GM12878 (cell line): ENCODE measurements around the gene SYS1. TPM values are rescaled to one million over a fixed set of nuclear protein-coding genes. Genes with fewer than 3 reads are reported as not detected.

ENCODE experiments used
- ASH2L ChIP-seq: fragments of 300-600, 200-600 bp; sonication (generic); IDR thresholded peaks from 2 replicates; pipeline ENCODE4 v1.6.1; 2017; ENCODE audit warnings: low read depth, mild to moderate bottlenecking, borderline replicate concordance
- BCL11A ChIP-seq: IDR thresholded peaks from 2 replicates; pipeline ENCODE4 v1.6.1; 2011; ENCODE audit warnings: low read depth, low read length
- CBX3 ChIP-seq: fragments of 200-600 bp; sonication (generic); IDR thresholded peaks from 2 replicates; pipeline ENCODE4 v1.6.1; 2016; ENCODE audit warnings: low read depth, borderline replicate concordance
- CUX1 ChIP-seq: IDR thresholded peaks from 2 replicates; pipeline ENCODE4 v1.6.1; 2012; ENCODE audit warnings: improper control_type of control experiment, low read depth, low read length; ENCODE audit not compliant: insufficient replicate concordance
- ELK1 ChIP-seq: IDR thresholded peaks from 2 replicates; pipeline ENCODE4 v1.6.1; 2012; ENCODE audit warnings: low read depth, low read length, improper control_type of control experiment
- EP300 ChIP-seq, 2 experiments: fragments of 150-350 bp in 1 of 2; IDR thresholded peaks; 2 replicates each; pipeline ENCODE4 v1.6.1; 2011 to 2012; ENCODE audit warnings: low read depth in 2 of 2, low read length in 2 of 2, borderline replicate concordance in 1 of 2, improper control_type of control experiment in 1 of 2, inconsistent platforms in 1 of 2; ENCODE audit not compliant: control insufficient read depth in 1 of 2
- GABPA ChIP-seq: IDR thresholded peaks from 2 replicates; pipeline ENCODE4 v1.6.1; 2014; ENCODE audit warnings: antibody characterized with exemption, low read depth, mild to moderate bottlenecking, inconsistent platforms
- JUNB ChIP-seq: IDR thresholded peaks from 2 replicates; pipeline ENCODE4 v1.6.1; 2016; ENCODE audit warnings: antibody characterized with exemption, mild to moderate bottlenecking
- MEF2A ChIP-seq: IDR thresholded peaks from 2 replicates; pipeline ENCODE4 v1.6.1; 2011; ENCODE audit warnings: low read depth, mild to moderate bottlenecking, low read length, moderate library complexity; ENCODE audit not compliant: insufficient read depth
- MTA3 ChIP-seq: IDR thresholded peaks from 2 replicates; pipeline ENCODE4 v1.6.1; 2012; ENCODE audit warnings: low read length, inconsistent platforms, borderline replicate concordance
- RELB ChIP-seq: fragments of 450-650 bp; IDR thresholded peaks from 2 replicates; pipeline ENCODE4 v1.6.1; 2017; ENCODE audit warnings: low read depth, mild to moderate bottlenecking, moderate library complexity
- RUNX3 ChIP-seq: IDR thresholded peaks from 2 replicates; pipeline ENCODE4 v1.6.1; 2012; ENCODE audit warnings: low read length, inconsistent platforms
- USF1 ChIP-seq: IDR thresholded peaks from 2 replicates; pipeline ENCODE4 v1.6.1; 2011; ENCODE audit warnings: borderline replicate concordance, low read depth, mild to moderate bottlenecking, moderate library complexity, mixed read lengths, low read length; ENCODE audit not compliant: insufficient read depth; ENCODE audit errors: extremely low read length
- YBX1 ChIP-seq: fragments of 450-650 bp; IDR thresholded peaks from 2 replicates; pipeline ENCODE4 v1.6.1; 2016; ENCODE audit warnings: antibody characterized with exemption
- ZBED1 ChIP-seq: IDR thresholded peaks from 2 replicates; pipeline ENCODE4 v1.6.1; 2016; ENCODE audit warnings: borderline replicate concordance
- ZBTB4 ChIP-seq: fragments of 450-650 bp; formaldehyde crosslinking; IDR thresholded peaks from 2 replicates; pipeline ENCODE4 v1.4.0; 2022; ENCODE audit warnings: mild to moderate bottlenecking, moderate library complexity
- polyA plus RNA-seq, 11 experiments: library from polyadenylated mRNA; depleted of rRNA in 4 of 11; unstranded in 6 of 11; stranded (reverse) in 5 of 11; fragments of >200 nt; fragmentation: Nextera tagmentation in 4 of 11; fragmentation: Illumina TruSeq in 1 of 11; extraction: Ambion mirVana in 4 of 11; extraction: Trizol in 1 of 11; gene quantifications; 1 replicate in 1 of 11; 2 replicates in 10 of 11; pipeline versions ENCODE4 v1.2.1 to v1.2.3, GENCODE V29; 2011 to 2016; ENCODE audit warnings: inconsistent platforms in 2 of 11, missing spikeins in 2 of 11, low read depth in 1 of 11
- total RNA-seq, 4 experiments: library from RNA; depleted of rRNA in 3 of 4; stranded (reverse); fragments of >200 nt in 3 of 4; fragmentation: Illumina TruSeq in 1 of 4; extraction: Trizol in 1 of 4; gene quantifications; 2 replicates each; pipeline versions ENCODE4 v1.2.1 to v1.2.3, GENCODE V29; 2013 to 2021

The SYS1 gene
- total and polyA plus RNA-seq, 10 of the 15 experiments (the other 5 are each of a cell fraction or from before 2014, with no cell fraction given) = 5.1 to 22.6 (median 9.3) TPM

GRCh38 chr20:45415822-45416637 lies 53.1 kb downstream of the SYS1 start, which contains the start of gene PIGT (continued):
- TF ChIP-seq RELB (peak; percentile 98), ZBTB4 (no peak), USF1 (no peak), GABPA (peak; percentile 93), BCL11A (no peak; the same call in 1 of the 2 replicates), EP300 (IDR thresholded peaks at IDR 0.05; ENCODE audit: borderline replicate concordance in 1 of 2, control insufficient read depth in 1 of 2, low read depth in 2 of 2, low read length in 2 of 2) (no peak), ELK1 (peak; percentile 80), CBX3 (no peak), MTA3 (0 out of 2 replicates have a peak, but pooled peaks have one; percentile 64), CUX1 (no peak), ZBED1 (no peak), YBX1 (no peak), JUNB (no peak), ASH2L (no peak), MEF2A (0 out of 2 replicates have a peak, but pooled peaks have one; percentile 34), RUNX3 (peak; percentile 90)
